Caki2 (cell line): ENCODE measurements around the gene ASCL4. TPM values are rescaled to one million over a fixed set of nuclear protein-coding genes. Genes with fewer than 3 reads are reported as not detected.

Experiments used
- DNase-seq: peaks from one replicate; pipeline ENCODE4 v3.0.0-alpha.2; 2015; ENCODE audit warnings: low read depth
- in situ Hi-C: cut with HindIII; loops from 2 replicates; pipeline ENCODE4 v1.10.0; 2016; ENCODE audit warnings: low sequenced_read_pairs, low pct_unique_long_range_greater_than_20kb, mixed read lengths
- total RNA-seq: library from RNA; depleted of rRNA; stranded (reverse); fragments of >200 nt; shearing (Covaris generic); gene quantifications from 2 replicates; pipeline ENCODE4 v1.2.3, GENCODE V29; 2014; ENCODE audit warnings: low replicate concordance; rRNA removed

Gene ASCL4
- total RNA-seq, 1 experiment from 2014 or later: not detected

DNA sequence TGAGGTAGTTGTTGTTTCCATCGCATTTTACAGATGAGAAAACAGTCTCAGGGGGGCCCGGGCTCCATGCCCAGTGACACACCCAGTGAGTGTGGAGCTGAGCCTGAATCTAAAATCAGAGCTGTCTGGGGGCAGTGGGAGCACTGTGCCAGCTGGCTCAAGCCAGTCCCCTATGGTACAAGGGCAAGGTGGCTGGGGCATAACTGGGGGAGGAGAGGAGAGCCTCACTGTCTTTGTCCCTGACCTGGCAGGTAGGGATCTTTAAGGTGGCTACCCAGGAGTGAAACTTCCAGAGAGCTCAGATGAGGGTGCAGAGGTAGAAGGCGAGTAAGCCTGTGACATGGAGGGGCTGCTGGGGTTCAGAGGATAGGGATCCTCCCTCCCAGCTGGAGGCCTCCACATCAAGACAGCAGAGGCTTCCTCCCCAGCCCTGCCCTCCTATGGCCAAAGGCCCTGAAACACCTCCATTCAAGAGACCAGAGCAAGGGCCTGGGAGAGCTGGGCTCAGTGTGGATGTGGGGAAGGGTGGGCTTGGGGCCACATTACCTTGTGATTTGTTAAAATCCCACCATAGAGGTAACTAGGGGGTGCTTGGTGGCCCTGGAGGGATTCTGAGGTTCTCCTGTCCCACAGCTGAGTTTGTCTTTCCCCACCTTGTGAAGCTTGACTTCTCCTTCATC is 33.1 kb downstream of the ASCL4 start:
- no peak for DNase-seq

DNA sequence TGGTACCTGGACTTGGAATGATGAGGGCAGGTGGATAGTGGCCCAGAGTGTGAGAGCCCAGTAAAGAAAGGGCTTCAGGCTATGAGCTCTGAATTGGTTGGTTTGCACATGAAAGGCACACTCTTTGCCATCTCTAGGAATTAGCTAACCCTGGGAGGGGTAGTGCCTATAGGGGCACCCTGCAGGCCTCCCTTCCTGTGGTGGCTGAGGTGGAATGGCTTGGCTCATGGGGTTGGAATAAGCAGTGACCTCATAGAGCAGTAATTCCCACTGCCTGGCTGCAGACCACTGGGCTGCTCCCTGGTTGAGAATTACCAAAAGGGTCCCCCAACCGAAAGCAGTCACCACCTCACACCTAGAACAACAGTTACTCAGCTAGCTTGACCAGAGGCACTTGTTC is 42.7 kb downstream of the ASCL4 start:
- in situ Hi-C loops: no loop called here
- no peak for DNase-seq

More for the DNA sequence above, 33.1 kb downstream of the ASCL4 start:
- in situ Hi-C loops: no loop called here

DNA sequence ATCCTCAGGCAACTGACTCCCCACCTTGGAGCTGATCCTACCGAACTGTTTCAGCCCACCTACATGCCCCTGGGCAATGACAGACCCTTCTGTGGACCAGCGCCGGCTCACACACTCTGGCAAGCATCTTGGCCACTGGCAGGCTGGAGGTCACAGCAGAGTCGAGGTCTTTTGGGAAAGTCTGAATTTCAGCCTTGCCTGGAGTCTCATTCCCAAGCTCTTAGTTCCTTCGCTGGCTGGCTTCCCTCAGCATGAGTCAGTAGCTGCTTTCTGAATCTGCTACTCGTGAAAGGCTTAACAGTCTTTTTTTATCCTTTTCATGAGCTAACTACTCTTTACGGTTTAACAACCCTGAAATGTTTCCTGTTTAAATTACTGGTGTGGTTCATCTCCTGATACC is 44.5 kb downstream of the ASCL4 start:
- in situ Hi-C loops: no loop called here
- DNase-seq: no peak

GRCh38 chr12:107822356-107822755 is 47.9 kb downstream of the ASCL4 start:
- no peak for DNase-seq
- in situ Hi-C loops: no loop called here

Other genes starting within 250 kb of the ASCL4 start
- gene PWP1, start 88.9 kb upstream of the ASCL4 start, total RNA-seq: 10.4 and 41.4 TPM in 2 replicates
- 16.9 and 22.9 TPM in 2 replicates for gene PRDM4, start 13.6 kb upstream of the ASCL4 start, total RNA-seq